Fibroblast of mammary gland (primary cell): Measurements from ENCODE around the gene CARD9.
A peak's percentile ranks its signal among the peaks of the same experiment; 100 is the strongest.

Experiments used
- DNase-seq: peaks from one replicate; pipeline ENCODE4 v3.0.0-alpha.2; 2010; ENCODE audit warnings: low read depth
- H3K4me3 ChIP-seq: 2 replicates; pipeline ENCODE4 v1.5.1; 2011; ENCODE audit warnings: low read depth, mild to moderate bottlenecking, low read length, moderate library complexity; ENCODE audit not compliant: control insufficient read depth
- CTCF ChIP-seq: conservative IDR thresholded peaks from 2 replicates; pipeline ENCODE4 v1.5.1; 2011; ENCODE audit warnings: low read depth, low read length, inconsistent platforms; ENCODE audit not compliant: control insufficient read depth, insufficient read depth

Gene CARD9

DNA sequence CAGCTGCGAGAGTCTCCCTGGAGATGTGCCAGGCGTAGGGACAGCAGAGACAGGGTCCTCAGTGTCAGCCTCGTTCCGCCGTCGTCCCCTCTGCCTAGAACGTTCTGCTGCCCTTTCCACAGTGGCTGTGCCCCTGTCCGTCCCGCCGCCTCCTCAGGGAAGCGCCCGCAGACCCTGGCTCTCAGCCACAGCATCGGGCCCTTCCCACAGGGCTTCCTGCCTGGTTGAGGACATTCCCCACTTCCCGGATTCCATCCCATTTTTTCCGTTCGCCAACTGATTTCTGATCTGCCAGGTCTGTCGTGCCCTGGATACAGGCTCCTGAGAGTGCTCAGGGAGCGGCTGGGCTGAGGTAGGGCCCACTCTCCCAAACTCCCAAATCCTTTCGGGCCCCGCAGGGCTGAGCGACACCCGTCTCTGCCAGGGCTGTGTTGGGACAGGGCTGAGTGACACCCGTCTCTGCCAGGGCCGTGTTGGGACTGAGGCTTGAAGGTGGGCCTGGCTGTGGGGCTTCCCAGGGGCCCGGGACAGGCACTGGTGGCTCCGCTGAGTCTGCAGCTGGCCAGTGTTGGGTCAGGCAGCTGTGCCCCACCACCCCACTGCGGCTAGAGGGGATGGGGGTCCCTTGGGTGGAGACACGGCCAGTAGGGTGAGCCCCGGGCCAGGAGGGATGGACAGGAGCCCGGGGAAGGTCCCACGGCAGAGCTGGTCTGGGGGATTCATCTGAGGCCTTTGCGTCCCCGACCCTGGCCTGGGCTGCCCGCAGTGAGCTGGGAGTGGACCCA is 25.8 kb downstream of the CARD9 start:
- no peak overlapping the region for H3K4me3 ChIP-seq
- no peak for TF ChIP-seq CTCF
- DNase-seq: no peak

DNA sequence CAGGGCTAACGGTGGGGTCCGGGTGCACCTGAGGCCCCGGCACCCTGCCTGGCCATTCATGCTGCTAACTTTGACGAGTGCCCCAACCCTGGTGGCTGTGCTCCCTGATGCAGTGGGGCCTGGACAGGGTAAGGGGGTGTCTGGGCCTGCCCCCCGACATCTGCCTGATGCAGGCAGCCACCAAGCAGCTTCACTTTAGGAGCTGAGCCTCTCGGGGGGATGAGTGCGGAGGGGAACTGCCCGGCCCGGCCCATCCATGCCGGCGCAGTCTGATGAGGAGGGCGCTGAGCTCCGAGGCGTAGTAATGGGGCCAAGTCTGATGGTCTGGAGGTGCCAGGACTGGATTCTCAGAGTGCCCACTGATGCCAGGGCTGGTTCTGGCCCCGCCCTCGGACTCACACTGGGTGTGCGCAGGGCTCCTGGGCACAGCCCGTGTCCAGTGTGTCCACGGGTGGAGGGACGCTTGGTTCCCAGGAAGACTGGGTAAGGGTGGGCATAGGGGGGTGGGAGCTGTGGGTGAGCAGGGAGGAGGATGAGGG is 26.5 kb downstream of the CARD9 start:
- no peak for DNase-seq
- TF ChIP-seq CTCF: no peak
- H3K4me3 ChIP-seq: no peak overlapping the region

DNA sequence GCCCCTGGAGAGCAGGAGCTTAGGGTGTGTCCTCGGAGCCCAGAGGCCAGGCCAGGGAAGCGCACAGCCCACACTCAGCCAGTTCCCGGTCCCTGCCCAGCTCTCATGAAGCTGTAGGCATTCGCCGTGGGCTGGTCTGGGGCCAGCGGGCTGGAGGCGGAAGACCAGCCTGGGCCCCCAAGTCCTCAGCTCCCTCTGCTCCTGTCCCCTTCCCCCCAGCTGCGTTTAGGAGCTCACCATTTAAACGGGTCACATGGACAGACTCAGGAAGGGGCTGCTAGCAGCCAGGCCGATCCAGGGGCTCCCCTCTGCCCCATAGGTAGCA is 27.4 kb downstream of the CARD9 start:
- TF ChIP-seq CTCF: no peak
- no peak for DNase-seq
- no peak overlapping the region for H3K4me3 ChIP-seq

- TF ChIP-seq CTCF: peak; percentile 44
- peak overlapping the region; percentile 3 for H3K4me3 ChIP-seq
- peak; percentile 49 for DNase-seq
Measured at GRCh38 chr9:136345281-136346156, 27.9 kb downstream of the CARD9 start.

DNA sequence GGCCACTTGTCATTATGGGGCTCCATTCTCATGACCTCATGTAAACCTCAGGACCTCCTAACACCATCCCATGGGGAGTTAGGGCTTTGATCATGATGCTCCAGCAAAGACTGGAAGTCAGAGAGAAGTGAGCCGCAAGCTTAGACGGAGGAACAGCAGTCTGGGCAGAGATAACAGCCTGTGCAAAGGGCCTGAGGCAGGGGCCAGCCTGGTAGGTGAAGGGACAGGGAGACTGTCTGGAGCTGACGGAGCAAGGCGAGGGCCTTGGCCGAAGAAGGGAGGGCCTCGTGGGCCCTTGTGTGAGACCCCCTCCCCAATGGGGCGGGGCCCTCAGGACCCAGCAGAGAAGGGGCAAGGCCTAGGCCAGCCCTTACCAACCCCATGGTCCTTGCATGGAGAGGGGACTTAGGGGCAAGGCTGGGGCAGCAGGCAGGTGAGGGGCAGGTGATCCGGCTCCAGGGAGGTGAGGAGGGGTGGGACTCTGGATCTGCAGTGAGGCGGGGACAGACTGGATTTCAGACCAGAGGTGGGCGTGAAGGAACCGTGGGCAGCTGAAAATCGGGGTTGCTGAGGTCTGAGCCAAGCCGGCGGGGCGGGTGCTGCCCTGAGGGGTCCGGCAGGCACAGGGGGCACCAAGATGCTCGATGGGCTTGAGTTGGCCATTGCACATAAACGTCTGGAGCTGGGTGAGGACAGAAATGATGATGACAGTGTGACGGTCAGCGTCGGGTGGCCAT is 28.8 kb downstream of the CARD9 start:
- no peak for TF ChIP-seq CTCF
- no peak overlapping the region for H3K4me3 ChIP-seq
- no peak for DNase-seq

- DNase-seq: no peak
- no peak overlapping the region for H3K4me3 ChIP-seq
- no peak for TF ChIP-seq CTCF
Measured at GRCh38 chr9:136343884-136344269, 29.6 kb downstream of the CARD9 start.
